ENCODE measurements around the gene NDUFB2. TPM values are rescaled to one million over a fixed set of nuclear protein-coding genes. Genes with fewer than 3 reads are reported as not detected.

The NDUFB2 gene
- total and polyA plus RNA-seq, 9 of the 15 experiments (the other 6 are each of a cell fraction or from before 2014, with no cell fraction given): 220 to 2,075 (median 320) TPM

DNA sequence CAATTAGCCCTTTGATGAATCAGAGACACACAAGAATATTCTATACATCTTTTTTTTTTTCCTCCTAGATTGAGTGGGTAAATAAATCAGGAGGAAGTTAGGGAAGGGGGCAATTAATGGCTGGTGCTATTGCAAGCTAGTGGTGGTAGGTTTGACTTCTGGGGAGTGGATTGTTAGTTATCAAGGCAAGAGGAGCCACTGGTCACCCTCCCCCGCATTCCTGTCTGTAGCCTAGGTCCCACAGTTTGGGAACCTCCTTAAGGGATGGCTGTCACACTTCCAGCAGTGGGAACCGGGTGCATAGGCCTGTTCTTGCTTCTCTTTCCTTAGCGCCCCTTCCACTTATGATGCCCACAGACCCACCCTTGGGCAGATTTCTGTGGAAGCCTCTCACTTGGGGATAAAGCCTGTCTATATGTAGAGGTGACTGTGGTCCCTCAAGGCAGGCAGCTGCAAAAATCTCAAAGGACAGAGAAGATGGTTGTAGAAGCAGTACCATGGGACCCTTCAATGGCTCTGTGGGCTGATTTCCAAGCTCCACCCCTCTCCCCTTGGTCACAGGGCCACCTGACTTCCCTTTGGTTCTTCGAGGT, 26.1 kb upstream of the NDUFB2 start:
- ChIA-PET POLR2A (interaction anchor here (0.6 to 2.4 kb wide), 4 partner anchors 11 to 365 kb away, joined by 3 to 9 read pairs (median 4); no protein-coding TSS in a partner anchor), CTCF (ENCODE audit: low intra/inter-chr PET ratio) (interaction anchor here (0.6 kb wide), 1 partner anchor 76 kb away, joined by 3 read pairs; no protein-coding TSS in a partner anchor)
- Histone ChIP-seq H3K4me3 (no peak overlapping the region), H3K27me3 (ENCODE audit: control insufficient read depth in 2 of 2, insufficient read depth in 2 of 2, low read length in 2 of 2) (peaks cover 7% of the 10 kb centered on the region in 2 experiments; a peak in 4 of 5 replicates), H4K20me1 (replicated peaks; ENCODE audit: control insufficient read depth, insufficient read depth, low read length) (no peaks in the 10 kb centered on the region), H3K9ac (ENCODE audit: insufficient read depth in 1 of 2, low read depth in 2 of 2, low read length in 2 of 2) (no peak overlapping the region), H3K27ac (ENCODE audit: extremely low read depth, low read depth, low read length) (no peak overlapping the region), H3K79me2 (ENCODE audit: control insufficient read depth, insufficient read depth, low read length) (no peaks in the 10 kb centered on the region), H3K4me2 (ENCODE audit: insufficient read depth, low read length) (no peak overlapping the region), H3K4me1 (replicated peaks in 1 of 2; ENCODE audit: control insufficient read depth in 2 of 2, insufficient read depth in 2 of 2, low read length in 2 of 2) (peaks cover 21 to 34% of the 10 kb centered on the region in 2 experiments; a peak in 4 of 5 replicates), H3K36me3 (ENCODE audit: control insufficient read depth, insufficient read depth, low read length) (no peaks in the 10 kb centered on the region), H3K9me3 (replicated peaks; ENCODE audit: control insufficient read depth, insufficient read depth, low read depth, low read length) (no peaks in the 10 kb centered on the region), H2AFZ (ENCODE audit: low read depth, low read length) (no peak overlapping the region), H3K9me1 (ENCODE audit: control insufficient read depth, insufficient read depth, low read length) (no peaks in the 10 kb centered on the region)
- TF ChIP-seq EGR1 (conservative IDR thresholded peaks at IDR 0.05) (peak; percentile 51), HDAC8 (tag; IDR thresholded peaks at IDR 0.05) (no peak), GTF2E2 (tag; IDR thresholded peaks at IDR 0.05) (no peak), KDM5B (IDR thresholded peaks at IDR 0.05; ENCODE audit: insufficient replicate concordance, low read depth, low read length) (peak; percentile 36), E2F1 (CRISPR knock-in tag; IDR thresholded peaks at IDR 0.05) (no peak), TBP (optimal IDR thresholded peaks at IDR 0.05; ENCODE audit: low read depth, low read length) (no peak), KLF1 (tag; IDR thresholded peaks at IDR 0.05) (peak; percentile 62; the same call in 1 of the 2 replicates), CBFA2T2 (conservative IDR thresholded peaks at IDR 0.05) (0 out of 2 replicates have a peak, but pooled peaks have one; percentile 4), BMI1 (IDR thresholded peaks at IDR 0.05; ENCODE audit: low read length) (no peak), RCOR1 (IDR thresholded peaks at IDR 0.05; ENCODE audit: borderline replicate concordance in 1 of 2, low read depth in 2 of 2, low read length in 2 of 2) (peak in 1 of 2 experiments; percentile 57; a peak in 2 of 4 replicates), HCFC1 (IDR thresholded peaks at IDR 0.05; ENCODE audit: low read depth, low read length) (no peak), ZNF121 (CRISPR knock-in tag; conservative IDR thresholded peaks at IDR 0.05) (no peak), SLC30A9 (CRISPR knock-in tag; IDR thresholded peaks at IDR 0.05) (no peak), CTBP1 (IDR thresholded peaks at IDR 0.05; ENCODE audit: borderline replicate concordance) (peak; percentile 55; the same call in 1 of the 2 replicates), TEAD1 (CRISPR knock-in tag; IDR thresholded peaks at IDR 0.05) (peak in 1 of 2 experiments; percentile 87; a peak in 1 of 4 replicates), SMAD4 (CRISPR knock-in tag; conservative IDR thresholded peaks at IDR 0.05) (peak; percentile 35; the same call in 1 of the 2 replicates), HMBOX1 (IDR thresholded peaks at IDR 0.05) (peak; percentile 71; the same call in 1 of the 2 replicates)
- TF ChIP-seq, protein P1, sequence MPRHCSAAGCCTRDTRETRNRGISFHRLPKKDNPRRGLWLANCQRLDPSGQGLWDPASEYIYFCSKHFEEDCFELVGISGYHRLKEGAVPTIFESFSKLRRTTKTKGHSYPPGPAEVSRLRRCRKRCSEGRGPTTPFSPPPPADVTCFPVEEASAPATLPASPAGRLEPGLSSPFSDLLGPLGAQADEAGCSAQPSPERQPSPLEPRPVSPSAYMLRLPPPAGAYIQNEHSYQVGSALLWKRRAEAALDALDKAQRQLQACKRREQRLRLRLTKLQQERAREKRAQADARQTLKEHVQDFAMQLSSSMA (CRISPR knock-in tag; IDR thresholded peaks at IDR 0.05): no peak
- no peak for FAIRE-seq
- in situ Hi-C loops (cut with MboI) (no loop called here), intact Hi-C loops (cut with micrococcal nuclease) (loop anchor here (10.0 kb wide), 2 partner anchors 314 to 864 kb away; no protein-coding TSS in a partner anchor)
- DNase-seq (ENCODE audit: extremely low read depth in 1 of 4, low spot score in 3 of 4): peak; percentile 40 to 45 (median 44)
- no peak for ATAC-seq
- 8% methylated on average over 4 of the region's 4 CpGs for WGBS (ENCODE audit: insufficient coverage, low coverage, missing lambda C conversion rate)
- no TSS peak for BruUV-seq (replicated peaks)

All from K562 (cell line).